Rectal smooth muscle tissue (tissue), 1 donor: ENCODE results near the gene UBE2D3.

ENCODE experiments used
- H3K27ac ChIP-seq: one replicate; pipeline ENCODE4 v1.7.0; 2013; ENCODE audit warnings: low read depth, low read length, inconsistent platforms
- H3K27me3 ChIP-seq: one replicate; pipeline ENCODE4 v1.7.0; 2013; ENCODE audit warnings: low read length; ENCODE audit not compliant: control insufficient read depth, insufficient read depth
- H3K36me3 ChIP-seq: one replicate; pipeline ENCODE4 v1.7.0; 2013; ENCODE audit warnings: low read length; ENCODE audit not compliant: control insufficient read depth, insufficient read depth
- H3K4me1 ChIP-seq: one replicate; pipeline ENCODE4 v1.7.0; 2013; ENCODE audit warnings: low read length; ENCODE audit not compliant: control insufficient read depth, insufficient read depth
- H3K4me3 ChIP-seq: one replicate; pipeline ENCODE4 v1.7.0; 2013; ENCODE audit warnings: low read length
- H3K9ac ChIP-seq: one replicate; pipeline ENCODE4 v1.7.0; 2013; ENCODE audit warnings: low read length

Gene UBE2D3

DNA sequence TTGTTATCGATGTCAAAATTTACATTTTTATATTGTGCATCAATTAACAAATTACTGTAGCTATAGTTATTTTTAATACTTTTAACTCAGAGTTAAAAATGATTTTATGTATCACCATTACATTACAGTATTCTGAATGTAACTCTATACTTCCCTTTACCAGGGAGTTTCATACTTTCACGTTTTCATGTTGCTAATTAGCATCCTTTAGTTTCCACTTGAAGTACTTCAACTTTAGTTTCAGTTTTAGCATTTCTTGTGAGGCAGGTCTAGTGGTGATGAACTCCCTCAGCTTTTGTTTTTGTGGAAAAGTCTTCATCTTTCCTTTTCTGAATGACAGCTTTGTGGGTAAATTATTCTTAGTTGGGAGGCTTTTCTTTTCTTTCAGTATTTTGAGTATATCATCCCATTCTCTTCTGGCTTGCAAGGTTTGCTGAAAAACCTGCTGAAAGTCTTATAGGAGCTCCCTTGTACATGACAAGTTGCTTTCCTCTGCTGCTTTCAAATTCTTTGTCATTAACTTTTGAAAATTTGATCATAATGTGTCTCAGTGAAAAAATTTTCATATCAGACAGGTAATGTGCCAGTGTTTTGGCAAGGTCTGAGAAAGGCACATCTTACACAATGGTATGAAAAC lies 31.6 kb upstream of the UBE2D3 start:
- no peaks in the 10 kb centered on the region for H3K27me3 ChIP-seq
- no peaks in the 10 kb centered on the region for H3K4me1 ChIP-seq
- no peak overlapping the region for H3K4me3 ChIP-seq
- no peaks in the 10 kb centered on the region for H3K36me3 ChIP-seq
- H3K9ac ChIP-seq: no peak overlapping the region
- H3K27ac ChIP-seq: no peak overlapping the region

DNA sequence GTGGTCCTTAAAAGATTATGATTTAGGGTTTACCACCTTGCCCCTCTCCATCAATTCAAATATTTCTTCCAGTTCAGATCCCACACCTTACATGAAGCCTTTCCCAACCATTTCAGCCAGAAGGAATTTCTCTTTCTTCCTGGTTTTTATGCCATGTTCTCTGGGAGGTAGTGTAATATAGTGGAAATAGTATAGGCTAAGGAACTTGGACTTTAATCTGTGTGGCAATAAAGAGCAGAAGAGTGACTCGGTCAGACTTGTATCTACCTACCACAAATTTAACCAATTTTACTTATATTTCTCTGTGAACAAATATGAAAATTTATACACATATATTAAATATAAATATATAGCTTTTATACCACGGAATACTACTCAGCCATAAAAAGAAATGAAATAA lies 23.0 kb upstream of the UBE2D3 start:
- H3K27ac ChIP-seq: no peak overlapping the region

DNA sequence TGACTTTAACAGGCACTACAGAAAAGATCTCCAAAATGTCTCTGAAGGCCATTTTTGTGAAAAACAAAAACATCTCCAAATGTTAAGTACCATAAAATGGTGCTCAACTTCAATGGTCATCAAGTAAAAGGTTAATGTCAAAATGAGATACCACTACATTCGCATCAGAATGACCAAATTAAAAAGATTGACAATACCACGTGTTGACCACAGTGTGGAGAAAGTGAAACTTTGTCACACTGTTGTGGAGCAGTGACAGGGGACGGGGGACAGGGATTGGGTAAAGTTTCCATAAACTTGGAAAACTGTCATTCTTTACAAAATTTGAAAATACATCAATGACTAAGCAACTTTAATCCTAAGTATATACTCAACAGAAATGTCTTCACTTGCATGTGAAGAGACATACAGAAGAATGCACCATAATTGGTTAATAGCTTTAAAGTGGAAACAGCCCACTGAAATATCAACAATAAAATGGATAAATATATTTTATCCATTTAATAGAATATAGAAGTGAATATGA lies 22.3 kb upstream of the UBE2D3 start:
- H3K27ac ChIP-seq: no peak overlapping the region
- no peak overlapping the region for H3K4me3 ChIP-seq
- no peaks in the 10 kb centered on the region for H3K36me3 ChIP-seq
- no peaks in the 10 kb centered on the region for H3K4me1 ChIP-seq
- no peaks in the 10 kb centered on the region for H3K27me3 ChIP-seq
- H3K9ac ChIP-seq: no peak overlapping the region

More for the DNA sequence above, 23.0 kb upstream of the UBE2D3 start:
- Histone ChIP-seq H3K4me1 (no peaks in the 10 kb centered on the region), H3K9ac (no peak overlapping the region), H3K36me3 (no peaks in the 10 kb centered on the region), H3K27me3 (no peaks in the 10 kb centered on the region), H3K4me3 (no peak overlapping the region)

DNA sequence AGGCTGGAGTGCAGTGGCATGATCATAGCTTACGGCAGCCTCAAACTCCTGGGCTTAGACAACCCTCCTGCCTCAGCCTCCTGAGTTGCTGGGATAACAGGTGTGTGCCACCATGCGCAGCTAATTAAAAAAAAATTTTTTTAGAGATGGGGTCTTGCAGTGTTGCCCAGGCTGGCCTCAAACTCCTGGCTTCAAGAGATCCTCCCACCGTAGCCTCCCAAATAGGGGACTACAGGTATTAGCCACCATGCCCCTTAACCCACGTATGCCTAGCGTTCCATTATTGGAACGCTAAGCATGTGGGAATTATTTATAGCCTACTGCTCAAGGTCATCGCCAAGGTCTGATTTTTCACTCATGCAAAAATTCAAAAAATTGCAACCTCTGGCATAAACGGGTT lies 20.3 kb upstream of the UBE2D3 start:
- H3K4me1 ChIP-seq: no peaks in the 10 kb centered on the region
- no peak overlapping the region for H3K4me3 ChIP-seq
- H3K9ac ChIP-seq: no peak overlapping the region
- H3K27me3 ChIP-seq: no peaks in the 10 kb centered on the region
- no peak overlapping the region for H3K27ac ChIP-seq
- no peaks in the 10 kb centered on the region for H3K36me3 ChIP-seq

DNA sequence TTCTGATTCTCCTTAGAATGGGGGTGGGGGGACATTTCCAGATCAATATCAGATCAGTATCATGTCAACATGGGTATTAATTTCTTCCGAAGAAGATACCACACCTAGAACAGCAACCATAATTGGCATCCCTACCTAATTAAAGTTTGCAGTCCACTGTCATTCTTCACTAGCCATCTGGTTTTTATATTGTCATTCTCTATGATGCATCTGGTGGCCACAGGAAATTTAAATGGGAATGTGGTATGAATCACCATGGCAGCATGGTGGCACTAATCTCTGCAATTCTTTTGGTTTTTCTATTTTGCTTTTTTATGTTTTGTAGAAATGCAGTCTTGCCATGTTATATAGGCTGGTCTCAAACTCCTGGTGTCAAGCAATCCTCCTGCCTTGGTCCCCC lies 16.6 kb upstream of the UBE2D3 start:
- Histone ChIP-seq H3K27ac (no peak overlapping the region), H3K4me3 (no peak overlapping the region), H3K27me3 (no peaks in the 10 kb centered on the region)

DNA sequence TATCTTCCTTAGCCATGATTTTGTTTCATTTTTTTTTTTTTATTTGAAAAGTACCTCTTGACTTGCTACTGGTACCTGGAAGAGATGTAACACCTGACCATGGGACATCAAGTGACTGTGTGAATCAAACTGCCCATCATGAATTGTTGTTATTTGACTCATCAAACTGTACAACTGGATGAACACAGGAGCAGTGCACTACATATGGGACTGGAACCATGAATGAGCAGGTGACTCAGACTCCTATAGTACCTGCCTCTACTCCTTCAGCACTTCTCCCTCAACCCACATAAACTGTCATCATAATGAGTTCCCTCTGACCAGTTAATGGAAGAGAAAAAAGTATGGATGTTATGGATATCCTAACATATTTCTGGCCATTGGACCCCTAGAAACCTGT lies 15.9 kb upstream of the UBE2D3 start:
- H3K27me3 ChIP-seq: no peaks in the 10 kb centered on the region
- no peak overlapping the region for H3K9ac ChIP-seq

More for the DNA sequence above, 16.6 kb upstream of the UBE2D3 start:
- H3K4me1 ChIP-seq: no peaks in the 10 kb centered on the region
- no peak overlapping the region for H3K9ac ChIP-seq
- no peaks in the 10 kb centered on the region for H3K36me3 ChIP-seq

DNA sequence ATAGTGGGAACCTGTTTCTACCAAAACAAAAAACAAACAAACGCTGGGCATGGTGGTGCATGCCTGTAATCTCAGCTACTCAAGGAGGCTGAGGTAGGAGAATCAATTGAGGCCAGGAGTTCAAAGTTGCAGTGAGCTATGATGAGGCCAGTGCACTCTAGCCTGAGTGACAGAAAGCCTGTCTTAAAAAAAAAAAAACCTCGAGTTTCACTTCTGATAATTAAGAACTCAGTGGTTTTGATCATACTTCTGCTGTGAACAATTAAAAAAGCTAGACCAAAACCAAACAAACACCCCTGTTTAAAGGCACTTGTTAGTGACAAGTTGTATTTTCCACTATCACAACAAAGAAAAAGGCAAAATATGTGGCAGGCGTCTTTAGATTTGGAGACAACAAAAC lies 15.0 kb upstream of the UBE2D3 start:
- Histone ChIP-seq H3K27ac (no peak overlapping the region), H3K4me3 (no peak overlapping the region), H3K4me1 (no peaks in the 10 kb centered on the region), H3K27me3 (no peaks in the 10 kb centered on the region), H3K36me3 (no peaks in the 10 kb centered on the region), H3K9ac (no peak overlapping the region)

More for the DNA sequence above, 15.9 kb upstream of the UBE2D3 start:
- H3K36me3 ChIP-seq: no peaks in the 10 kb centered on the region
- no peak overlapping the region for H3K4me3 ChIP-seq
- no peak overlapping the region for H3K27ac ChIP-seq
- no peaks in the 10 kb centered on the region for H3K4me1 ChIP-seq

DNA sequence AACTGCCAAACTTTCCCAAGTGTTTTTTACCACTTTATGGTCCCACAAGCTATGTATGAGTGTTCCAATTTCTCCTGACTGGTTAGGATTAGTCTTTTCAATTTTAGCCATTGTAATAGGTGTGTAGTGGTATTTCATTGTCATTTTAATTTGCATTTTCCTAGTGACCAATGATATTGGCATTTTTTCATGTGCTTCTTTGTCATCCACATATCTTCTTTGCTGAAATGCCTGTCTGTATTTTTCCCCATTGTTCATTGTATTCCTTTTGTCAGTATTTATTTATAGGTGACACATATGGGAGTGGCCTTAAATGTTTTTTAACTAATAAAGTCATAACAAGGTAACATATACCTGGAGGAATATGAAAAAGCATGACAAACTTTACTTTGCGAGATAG lies 9.2 kb upstream of the UBE2D3 start:
- H3K27ac ChIP-seq: no peak overlapping the region
- H3K4me1 ChIP-seq: no peaks in the 10 kb centered on the region
- no peaks in the 10 kb centered on the region for H3K27me3 ChIP-seq
- no peak overlapping the region for H3K4me3 ChIP-seq
- no peaks in the 10 kb centered on the region for H3K36me3 ChIP-seq
- no peak overlapping the region for H3K9ac ChIP-seq

DNA sequence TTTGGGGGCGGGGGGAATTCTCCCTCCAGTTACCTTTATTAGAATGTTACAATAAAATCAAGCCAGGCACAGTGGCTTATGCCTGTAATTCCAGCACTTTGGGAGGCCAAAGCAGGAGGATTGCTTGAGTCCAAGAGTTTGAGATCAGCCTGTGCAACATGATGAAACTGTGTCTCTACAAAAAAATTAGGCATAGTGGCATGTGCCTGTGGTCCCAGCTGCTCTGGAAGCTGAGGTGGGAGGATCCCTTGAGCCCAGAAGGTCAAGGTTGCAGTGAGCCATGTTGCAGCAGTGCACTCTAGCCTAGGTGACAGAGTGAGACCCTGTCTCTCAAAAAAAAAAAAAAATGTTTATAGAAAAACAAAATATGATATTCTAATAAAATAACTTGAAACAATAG lies 5.3 kb upstream of the UBE2D3 start:
- H3K27ac ChIP-seq: no peak overlapping the region

DNA sequence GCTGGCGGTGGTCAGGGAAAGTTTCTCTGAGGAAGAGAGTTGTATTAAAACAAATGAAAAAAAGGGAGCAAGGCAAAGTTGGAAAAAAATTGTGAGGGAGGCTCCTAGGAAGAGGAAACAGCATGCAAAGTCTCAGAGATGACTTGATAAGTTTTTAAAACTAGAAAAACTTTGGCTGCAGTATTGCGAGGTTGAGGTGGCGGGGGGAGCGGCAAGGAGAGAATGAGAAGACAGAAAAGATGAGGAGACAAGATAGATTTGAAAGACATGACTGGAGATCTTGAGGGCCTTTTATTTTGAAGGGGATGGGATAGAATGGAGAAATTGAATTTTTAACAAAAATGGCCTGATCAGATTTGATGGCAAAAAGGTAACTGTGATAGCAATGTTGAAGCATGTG lies 4.8 kb upstream of the UBE2D3 start:
- H3K4me3 ChIP-seq: no peak overlapping the region
- H3K27ac ChIP-seq: no peak overlapping the region
- no peaks in the 10 kb centered on the region for H3K4me1 ChIP-seq
- no peaks in the 10 kb centered on the region for H3K27me3 ChIP-seq
- H3K36me3 ChIP-seq: no peaks in the 10 kb centered on the region
- no peak overlapping the region for H3K9ac ChIP-seq

More for the DNA sequence above, 5.3 kb upstream of the UBE2D3 start:
- no peaks in the 10 kb centered on the region for H3K36me3 ChIP-seq
- no peaks in the 10 kb centered on the region for H3K27me3 ChIP-seq
- H3K4me3 ChIP-seq: no peak overlapping the region
- no peak overlapping the region for H3K9ac ChIP-seq
- H3K4me1 ChIP-seq: no peaks in the 10 kb centered on the region

DNA sequence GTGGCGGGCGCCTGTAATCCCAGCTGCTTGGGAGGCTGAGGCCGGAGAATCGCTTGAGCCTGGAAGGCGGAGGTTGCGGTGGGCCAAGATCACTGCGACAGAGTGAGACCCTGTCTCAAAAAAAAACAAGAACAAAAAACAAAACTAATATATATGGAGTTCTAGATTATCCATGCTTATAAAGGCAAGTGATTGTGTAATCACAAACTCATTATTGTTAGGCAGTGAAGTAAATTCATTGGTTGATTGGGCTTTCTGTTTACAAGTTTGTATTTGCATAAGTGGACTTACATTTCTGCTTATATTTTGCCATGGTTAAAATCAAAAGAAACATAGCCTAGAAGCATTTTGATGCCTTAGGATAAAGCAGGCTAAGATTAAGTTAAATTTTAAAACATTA lies 2.5 kb upstream of the UBE2D3 start:
- Histone ChIP-seq H3K9ac (no peak overlapping the region), H3K4me3 (no peak overlapping the region), H3K4me1 (no peaks in the 10 kb centered on the region), H3K27me3 (no peaks in the 10 kb centered on the region), H3K36me3 (no peaks in the 10 kb centered on the region), H3K27ac (no peak overlapping the region)

DNA sequence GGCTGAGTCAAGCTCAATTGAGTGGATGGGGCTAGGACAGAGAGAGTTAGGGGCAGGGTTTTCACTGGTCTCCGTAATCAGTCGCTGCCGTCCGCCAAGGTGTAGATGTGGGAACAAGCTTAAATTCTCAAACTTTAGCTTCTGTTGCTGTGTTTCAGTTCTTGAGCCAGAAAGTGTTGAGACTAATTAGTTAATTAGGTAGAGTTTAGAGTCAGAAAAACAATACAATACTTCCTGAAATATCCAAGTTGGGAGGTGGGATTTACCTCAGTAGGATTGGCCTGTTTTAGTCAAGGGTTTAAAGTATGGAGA lies 1.1 kb upstream of the UBE2D3 start:
- H3K36me3 ChIP-seq: no peaks in the 10 kb centered on the region
- H3K27ac ChIP-seq: peak overlapping the region; percentile 99
- H3K4me1 ChIP-seq: peaks cover 8% of the 10 kb centered on the region
- peak overlapping the region; percentile 69 for H3K9ac ChIP-seq
- H3K27me3 ChIP-seq: no peaks in the 10 kb centered on the region
- peak overlapping the region; percentile 92 for H3K4me3 ChIP-seq

DNA sequence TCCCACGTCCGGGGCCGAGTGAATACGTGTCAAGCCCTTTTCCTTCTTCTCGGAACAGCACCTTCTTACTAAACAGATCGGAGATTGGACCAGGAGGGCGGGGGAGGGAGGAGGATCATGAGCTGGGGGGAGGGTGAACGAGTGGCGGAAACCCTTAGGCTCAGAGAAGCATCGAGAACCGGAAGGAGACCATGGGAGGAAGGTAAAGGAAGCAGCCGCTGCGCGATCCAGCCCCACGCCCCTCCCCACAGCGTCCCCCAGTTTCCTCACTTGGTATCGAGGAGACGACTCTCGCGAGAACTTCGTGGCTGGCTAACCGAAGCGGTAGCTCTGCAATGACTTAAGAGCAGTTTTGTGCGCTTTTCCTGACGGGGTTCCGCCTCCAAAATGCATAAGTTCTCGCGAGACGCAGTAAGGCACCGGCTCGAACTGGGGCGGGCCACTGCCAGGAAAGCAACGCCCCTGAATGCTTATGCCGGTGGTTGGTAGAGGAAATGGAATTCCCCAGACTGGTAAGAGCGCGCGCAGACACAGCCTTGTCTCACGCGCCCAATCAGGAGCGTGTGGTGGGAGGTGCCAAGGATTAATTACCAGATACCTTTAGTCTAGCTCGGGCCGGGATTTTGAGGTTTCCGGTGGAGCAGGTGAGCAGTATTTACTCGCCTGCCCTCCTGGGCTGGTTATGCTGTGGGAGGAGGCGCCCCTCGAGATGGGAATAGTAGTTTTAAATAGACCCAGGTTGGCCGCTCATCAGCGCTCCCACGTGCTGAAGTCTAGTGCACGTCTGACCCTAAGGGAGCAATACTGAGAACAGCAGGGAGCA lies 534 bp upstream of the UBE2D3 start:
- peak overlapping the region; percentile 94 for H3K9ac ChIP-seq

More for the DNA sequence above, 534 bp upstream of the UBE2D3 start:
- Histone ChIP-seq H3K4me3 (peak overlapping the region; percentile 92), H3K27me3 (no peaks in the 10 kb centered on the region), H3K27ac (peak overlapping the region; percentile 99), H3K4me1 (peaks cover 14% of the 10 kb centered on the region), H3K36me3 (no peaks in the 10 kb centered on the region)
